DOHH2 (cell line): ENCODE data around the gene SOD1.

Experiments
- H3F3A ChIP-seq: fragments of 200-600 bp; sonication (generic), shearing (Covaris generic); 2 replicates; pipeline ENCODE4 v1.6.0; 2016; ENCODE audit warnings: antibody characterized with exemption, mild to moderate bottlenecking; ENCODE audit not compliant: control insufficient read depth, insufficient read depth
- H3K27ac ChIP-seq: fragments of 200-600 bp; sonication (generic); 2 replicates; pipeline ENCODE4 v1.5.1; 2014; ENCODE audit warnings: low read depth, mild to moderate bottlenecking, low read length, moderate library complexity
- H3K27me3 ChIP-seq: fragments of 200-600 bp; sonication (generic); 2 replicates; pipeline ENCODE4 v1.6.1; 2014; ENCODE audit warnings: mild to moderate bottlenecking, low read length, mixed read lengths; ENCODE audit not compliant: control insufficient read depth
- H3K36me3 ChIP-seq: fragments of 200-600 bp; sonication (generic); 2 replicates; pipeline ENCODE4 v1.6.1; 2014; ENCODE audit warnings: mild to moderate bottlenecking, low read length, moderate library complexity, mixed read lengths; ENCODE audit not compliant: control insufficient read depth
- H3K4me1 ChIP-seq: fragments of 200-600 bp; sonication (generic); 2 replicates; pipeline ENCODE4 v1.6.1; 2014; ENCODE audit warnings: mild to moderate bottlenecking, low read length, mixed read lengths; ENCODE audit not compliant: control insufficient read depth
- H3K4me2 ChIP-seq: fragments of 200-600 bp; sonication (generic); 2 replicates; pipeline ENCODE4 v1.6.0; 2014; ENCODE audit warnings: mild to moderate bottlenecking, low read length, moderate library complexity
- H3K4me3 ChIP-seq: fragments of 200-600 bp; sonication (generic); 2 replicates; pipeline ENCODE4 v1.5.1; 2014; ENCODE audit warnings: mild to moderate bottlenecking, low read length, mixed read lengths
- H3K79me2 ChIP-seq: fragments of 200-600 bp; sonication (generic); 2 replicates; pipeline ENCODE4 v1.6.1; 2014; ENCODE audit warnings: mild to moderate bottlenecking, low read length, mixed read lengths; ENCODE audit not compliant: control insufficient read depth
- H3K9me2 ChIP-seq: fragments of 200-600 bp; sonication (generic); replicated peaks from 2 replicates; pipeline ENCODE4 v1.6.1; 2014; ENCODE audit warnings: mild to moderate bottlenecking, low read length, mixed read lengths; ENCODE audit not compliant: control insufficient read depth
- H3K9me3 ChIP-seq: fragments of 200-600 bp; sonication (generic); 2 replicates; pipeline ENCODE4 v1.6.1; 2014; ENCODE audit warnings: antibody characterized with exemption, low read length, mixed read lengths; ENCODE audit not compliant: control insufficient read depth, insufficient read depth
- H4K20me1 ChIP-seq: fragments of 200-600 bp; sonication (generic); 2 replicates; pipeline ENCODE4 v1.6.0; 2014; ENCODE audit warnings: low read depth, mild to moderate bottlenecking, antibody characterized with exemption, low read length, moderate library complexity; ENCODE audit not compliant: control insufficient read depth, insufficient read depth
- EZH2phosphoT487 ChIP-seq: fragments of 200-600 bp; sonication (generic); IDR thresholded peaks from 2 replicates; pipeline ENCODE4 v1.6.1; 2017; ENCODE audit warnings: borderline replicate concordance, mild to moderate bottlenecking, antibody characterized with exemption, low read length, moderate library complexity, mixed read lengths
- TF ChIP-seq, protein P1 (sequence below): fragments of 200-600 bp; sonication (generic); IDR thresholded peaks from one replicate; pipeline ENCODE4 v1.5.1; 2014; ENCODE audit warnings: antibody characterized with exemption, mild to moderate bottlenecking, low read depth, low read length; ENCODE audit not compliant: poor library complexity, severe bottlenecking

SOD1 gene

DNA sequence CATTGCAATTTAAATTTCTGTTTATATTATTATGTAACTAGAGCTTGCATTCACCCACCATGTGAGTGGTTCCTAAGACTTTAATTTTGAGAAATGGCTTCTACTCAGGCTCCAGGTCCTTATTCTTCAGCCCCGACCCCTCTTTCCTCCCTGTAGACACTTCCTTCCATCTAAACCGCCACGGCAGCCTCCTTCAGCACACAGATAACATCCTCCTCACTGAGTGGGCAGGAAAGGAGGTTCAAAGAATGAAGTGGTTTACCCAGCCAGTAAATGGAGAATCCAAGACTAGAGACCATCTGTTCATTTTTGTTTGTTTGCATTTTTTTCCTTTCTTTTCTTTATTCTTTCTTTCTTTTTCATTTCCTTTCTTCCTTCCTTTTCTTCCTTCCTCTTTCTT lies 37.1 kb upstream of the SOD1 start:
- Histone ChIP-seq H3K4me2 (no peak overlapping the region), H3K9me3 (no peaks in the 10 kb centered on the region), H3K36me3 (no peaks in the 10 kb centered on the region), H3K4me3 (no peak overlapping the region), H3K27me3 (no peaks in the 10 kb centered on the region), H3K4me1 (peaks cover 6% of the 10 kb centered on the region), H3K79me2 (no peaks in the 10 kb centered on the region), H3K27ac (no peak overlapping the region), H3F3A (no peaks in the 10 kb centered on the region), H3K9me2 (no peaks in the 10 kb centered on the region), H4K20me1 (no peaks in the 10 kb centered on the region)
- TF ChIP-seq, protein P1, sequence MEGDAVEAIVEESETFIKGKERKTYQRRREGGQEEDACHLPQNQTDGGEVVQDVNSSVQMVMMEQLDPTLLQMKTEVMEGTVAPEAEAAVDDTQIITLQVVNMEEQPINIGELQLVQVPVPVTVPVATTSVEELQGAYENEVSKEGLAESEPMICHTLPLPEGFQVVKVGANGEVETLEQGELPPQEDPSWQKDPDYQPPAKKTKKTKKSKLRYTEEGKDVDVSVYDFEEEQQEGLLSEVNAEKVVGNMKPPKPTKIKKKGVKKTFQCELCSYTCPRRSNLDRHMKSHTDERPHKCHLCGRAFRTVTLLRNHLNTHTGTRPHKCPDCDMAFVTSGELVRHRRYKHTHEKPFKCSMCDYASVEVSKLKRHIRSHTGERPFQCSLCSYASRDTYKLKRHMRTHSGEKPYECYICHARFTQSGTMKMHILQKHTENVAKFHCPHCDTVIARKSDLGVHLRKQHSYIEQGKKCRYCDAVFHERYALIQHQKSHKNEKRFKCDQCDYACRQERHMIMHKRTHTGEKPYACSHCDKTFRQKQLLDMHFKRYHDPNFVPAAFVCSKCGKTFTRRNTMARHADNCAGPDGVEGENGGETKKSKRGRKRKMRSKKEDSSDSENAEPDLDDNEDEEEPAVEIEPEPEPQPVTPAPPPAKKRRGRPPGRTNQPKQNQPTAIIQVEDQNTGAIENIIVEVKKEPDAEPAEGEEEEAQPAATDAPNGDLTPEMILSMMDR, result no peak
- no peak for TF ChIP-seq EZH2phosphoT487

DNA sequence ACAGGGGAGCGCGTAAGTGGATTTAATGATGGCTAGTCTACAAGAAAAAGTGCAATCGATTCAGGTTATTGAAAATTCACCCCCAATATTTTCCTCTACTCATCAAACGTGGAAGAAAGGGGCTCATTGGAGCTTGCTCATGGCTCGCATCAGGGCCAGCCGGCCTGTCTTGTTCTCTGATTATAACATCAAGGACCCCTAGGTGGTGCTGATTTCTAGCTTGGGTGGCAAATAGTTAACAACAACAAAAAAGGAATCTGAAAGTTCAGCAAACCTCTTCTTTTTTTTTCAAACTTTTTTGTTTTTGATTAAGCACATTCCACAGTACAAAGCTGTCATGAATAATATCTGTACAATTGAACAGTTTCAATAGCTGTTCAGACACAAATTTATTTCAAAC lies 35.8 kb upstream of the SOD1 start:
- Histone ChIP-seq H3K4me3 (no peak overlapping the region), H3K27ac (no peak overlapping the region), H3K9me3 (no peaks in the 10 kb centered on the region), H3K36me3 (no peaks in the 10 kb centered on the region), H3K4me2 (no peak overlapping the region), H3K9me2 (no peaks in the 10 kb centered on the region), H3K27me3 (no peaks in the 10 kb centered on the region), H3F3A (no peaks in the 10 kb centered on the region), H4K20me1 (no peaks in the 10 kb centered on the region), H3K4me1 (peaks cover 6% of the 10 kb centered on the region), H3K79me2 (no peaks in the 10 kb centered on the region)
- TF ChIP-seq, protein P1, result peak; percentile 56
- no peak for TF ChIP-seq EZH2phosphoT487

DNA sequence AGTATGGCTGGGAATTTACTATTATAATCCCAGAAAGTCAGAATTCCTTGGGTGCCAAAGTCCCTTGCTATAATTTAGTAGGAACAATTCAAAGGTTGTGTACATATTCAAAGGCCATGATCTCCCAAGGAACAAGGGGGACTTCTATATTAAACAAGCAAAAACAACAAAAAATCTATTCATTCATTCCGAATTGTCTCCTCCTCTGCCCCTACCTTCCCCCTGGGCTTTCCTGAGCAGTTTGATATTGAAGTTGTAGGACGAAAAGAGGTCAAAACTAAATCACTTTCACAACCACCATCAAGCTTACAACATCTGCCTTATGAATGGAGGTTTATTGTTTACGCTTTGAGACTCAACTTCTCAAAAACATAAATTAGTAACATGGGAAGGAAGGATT lies 35.3 kb upstream of the SOD1 start:
- H3F3A ChIP-seq, result no peaks in the 10 kb centered on the region
- H3K4me2 ChIP-seq, result no peak overlapping the region
- TF ChIP-seq EZH2phosphoT487, result no peak
- TF ChIP-seq, protein P1, result no peak
- no peaks in the 10 kb centered on the region for H3K36me3 ChIP-seq
- H4K20me1 ChIP-seq, result no peaks in the 10 kb centered on the region
- no peaks in the 10 kb centered on the region for H3K9me3 ChIP-seq
- no peak overlapping the region for H3K4me3 ChIP-seq
- H3K27ac ChIP-seq, result no peak overlapping the region
- H3K9me2 ChIP-seq, result no peaks in the 10 kb centered on the region
- H3K27me3 ChIP-seq, result no peaks in the 10 kb centered on the region
- H3K79me2 ChIP-seq, result no peaks in the 10 kb centered on the region
- peaks cover 6% of the 10 kb centered on the region for H3K4me1 ChIP-seq

DNA sequence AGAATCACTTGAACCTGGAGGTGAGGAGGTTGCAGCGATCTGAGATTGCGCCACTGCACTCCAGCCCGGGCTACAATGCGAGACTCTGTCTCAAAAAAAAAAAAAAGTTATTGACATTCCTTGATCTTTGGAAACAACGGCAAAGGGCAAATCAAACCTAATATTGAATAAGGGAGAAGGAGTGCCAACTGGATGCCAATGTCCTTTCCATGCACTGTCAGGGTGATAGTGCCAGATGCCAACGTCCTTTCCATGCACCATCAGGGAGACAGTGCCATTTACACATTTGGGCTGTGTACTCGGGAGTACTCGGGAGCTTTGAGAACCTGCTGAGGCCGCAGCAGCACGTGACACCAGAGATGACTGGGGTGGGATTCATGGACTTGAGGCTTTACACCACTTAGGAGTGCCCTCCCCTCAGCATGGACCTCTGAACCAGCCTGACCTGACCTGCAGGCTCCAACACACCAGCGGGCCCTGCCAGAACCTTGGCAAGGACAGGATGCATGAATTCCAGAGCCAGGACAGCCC lies 34.5 kb upstream of the SOD1 start:
- H3K4me2 ChIP-seq, result no peak overlapping the region
- TF ChIP-seq, protein P1, result no peak
- TF ChIP-seq EZH2phosphoT487, result no peak
- no peaks in the 10 kb centered on the region for H3K79me2 ChIP-seq
- H3K4me3 ChIP-seq, result no peak overlapping the region
- no peaks in the 10 kb centered on the region for H3F3A ChIP-seq
- H3K9me3 ChIP-seq, result no peaks in the 10 kb centered on the region
- no peaks in the 10 kb centered on the region for H3K27me3 ChIP-seq
- no peaks in the 10 kb centered on the region for H3K9me2 ChIP-seq
- no peak overlapping the region for H3K27ac ChIP-seq
- peaks cover 6% of the 10 kb centered on the region for H3K4me1 ChIP-seq
- no peaks in the 10 kb centered on the region for H4K20me1 ChIP-seq
- H3K36me3 ChIP-seq, result no peaks in the 10 kb centered on the region
